Measurements from ENCODE around the gene TCF12.
"Not testable (repeated sequence)": the region's sequence is repeated elsewhere in the genome, so short reads cannot be mapped to it uniquely, and the experiment has no call there.

TCF12 gene

DNA sequence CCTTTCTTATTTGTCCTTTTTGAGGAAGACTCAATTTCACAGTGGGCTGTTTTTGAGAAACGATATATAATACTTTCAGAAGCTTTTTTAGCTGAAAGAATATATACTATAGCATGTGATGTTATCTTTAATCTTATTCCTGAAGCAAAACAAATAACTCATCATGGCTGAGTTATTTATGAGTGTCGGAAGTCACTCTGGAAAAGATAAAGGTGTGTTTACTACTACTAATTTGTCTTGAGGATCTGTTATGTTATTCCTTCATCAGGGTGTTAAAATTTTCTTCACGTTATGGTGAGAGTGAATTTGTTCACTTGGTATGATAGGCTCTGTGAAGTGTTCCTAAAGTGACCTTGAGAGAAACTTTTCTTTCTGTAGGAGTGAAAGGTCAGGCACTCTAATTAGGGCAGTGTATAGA, 4.7 kb downstream of the TCF12 start:
- no peak overlapping the region for H3K4me3 Mint-ChIP-seq
- H3K36me3 Mint-ChIP-seq (ENCODE audit: low read depth), result peaks cover 43% of the 10 kb centered on the region
- H3K27me3 Mint-ChIP-seq (ENCODE audit: low read depth), result no peaks in the 10 kb centered on the region
- H3K9me3 Mint-ChIP-seq, result no peaks in the 10 kb centered on the region
- no peak for DNase-seq (ENCODE audit: low spot score)
- H3K27ac Mint-ChIP-seq, result no peak overlapping the region
- H3K4me1 Mint-ChIP-seq (ENCODE audit: low read depth), result peaks cover 29% of the 10 kb centered on the region

DNA sequence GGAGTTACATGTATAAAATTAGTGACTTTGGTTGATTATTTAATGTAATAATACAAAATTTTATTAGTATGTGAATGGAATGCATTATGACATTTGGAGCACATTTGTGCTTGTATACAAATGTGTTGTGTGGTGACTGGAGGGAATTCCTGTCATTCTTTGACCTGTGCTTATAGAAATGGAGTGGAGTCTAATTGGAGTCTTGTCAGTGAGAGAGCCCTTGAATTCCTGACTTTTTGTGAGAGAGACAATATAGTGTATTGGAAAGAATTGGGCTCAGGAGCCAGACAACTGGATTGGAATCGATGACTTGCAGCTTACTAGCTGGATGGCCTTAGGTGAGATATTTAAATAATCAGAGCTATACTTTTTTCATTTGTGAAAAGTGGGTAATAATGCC, 9.4 kb downstream of the TCF12 start:
- Mint-ChIP-seq H3K4me1 (ENCODE audit: low read depth) (peaks cover 45% of the 10 kb centered on the region), H3K27me3 (ENCODE audit: low read depth) (no peaks in the 10 kb centered on the region)

DNA sequence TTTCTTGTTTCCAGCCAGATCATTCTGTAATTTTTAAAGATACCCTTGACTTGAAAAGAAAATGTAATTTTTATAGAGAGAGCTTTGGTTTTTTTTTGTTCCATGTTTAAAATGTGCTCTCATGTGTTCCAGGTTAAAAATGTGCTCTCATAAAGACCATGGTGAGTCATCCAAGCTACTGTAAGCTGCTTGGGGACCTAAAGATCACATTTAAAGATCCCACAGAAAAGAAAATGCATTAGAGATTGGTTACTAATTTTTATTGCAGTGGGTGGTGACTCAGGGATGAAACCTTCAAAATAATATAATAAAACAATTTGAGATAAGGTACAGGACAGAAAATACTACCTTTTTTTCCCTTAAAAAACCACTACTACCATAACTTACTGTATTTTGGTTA, 11.0 kb downstream of the TCF12 start:
- Mint-ChIP-seq H3K4me3 (no peak overlapping the region), H3K4me1 (ENCODE audit: low read depth) (peaks cover 41% of the 10 kb centered on the region), H3K36me3 (ENCODE audit: low read depth) (peaks cover 40% of the 10 kb centered on the region), H3K9me3 (no peaks in the 10 kb centered on the region), H3K27ac (no peak overlapping the region), H3K27me3 (ENCODE audit: low read depth) (no peaks in the 10 kb centered on the region)
- no peak for DNase-seq (ENCODE audit: low spot score)

More for the DNA sequence above, 9.4 kb downstream of the TCF12 start:
- Mint-ChIP-seq H3K27ac (no peak overlapping the region), H3K9me3 (no peaks in the 10 kb centered on the region), H3K4me3 (no peak overlapping the region), H3K36me3 (ENCODE audit: low read depth) (peaks cover 49% of the 10 kb centered on the region)
- no peak for DNase-seq (ENCODE audit: low spot score)

DNA sequence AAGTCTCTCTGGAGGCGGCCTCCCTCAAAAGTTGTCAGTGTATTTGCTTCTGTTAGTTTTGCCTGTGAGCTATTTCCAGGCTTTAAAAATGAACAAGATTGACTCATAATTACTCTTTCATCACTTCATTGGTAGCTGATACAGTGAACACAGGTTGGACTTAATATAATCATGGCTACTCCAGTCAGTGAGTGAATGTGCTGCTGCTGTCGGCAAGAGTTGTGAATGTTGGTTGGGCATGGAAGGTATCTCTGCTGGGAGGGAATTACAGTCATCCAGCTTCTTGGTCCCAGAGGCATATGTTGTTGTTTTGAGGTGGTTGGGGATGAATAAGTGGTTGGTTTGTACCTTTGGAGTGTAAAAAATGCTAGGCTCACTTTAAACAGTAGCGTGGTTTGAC, 11.5 kb downstream of the TCF12 start:
- Mint-ChIP-seq H3K27ac (no peak overlapping the region), H3K4me1 (ENCODE audit: low read depth) (peaks cover 43% of the 10 kb centered on the region), H3K36me3 (ENCODE audit: low read depth) (peaks cover 37% of the 10 kb centered on the region), H3K27me3 (ENCODE audit: low read depth) (no peaks in the 10 kb centered on the region), H3K4me3 (no peak overlapping the region), H3K9me3 (no peaks in the 10 kb centered on the region)
- no peak for DNase-seq (ENCODE audit: low spot score)

DNA sequence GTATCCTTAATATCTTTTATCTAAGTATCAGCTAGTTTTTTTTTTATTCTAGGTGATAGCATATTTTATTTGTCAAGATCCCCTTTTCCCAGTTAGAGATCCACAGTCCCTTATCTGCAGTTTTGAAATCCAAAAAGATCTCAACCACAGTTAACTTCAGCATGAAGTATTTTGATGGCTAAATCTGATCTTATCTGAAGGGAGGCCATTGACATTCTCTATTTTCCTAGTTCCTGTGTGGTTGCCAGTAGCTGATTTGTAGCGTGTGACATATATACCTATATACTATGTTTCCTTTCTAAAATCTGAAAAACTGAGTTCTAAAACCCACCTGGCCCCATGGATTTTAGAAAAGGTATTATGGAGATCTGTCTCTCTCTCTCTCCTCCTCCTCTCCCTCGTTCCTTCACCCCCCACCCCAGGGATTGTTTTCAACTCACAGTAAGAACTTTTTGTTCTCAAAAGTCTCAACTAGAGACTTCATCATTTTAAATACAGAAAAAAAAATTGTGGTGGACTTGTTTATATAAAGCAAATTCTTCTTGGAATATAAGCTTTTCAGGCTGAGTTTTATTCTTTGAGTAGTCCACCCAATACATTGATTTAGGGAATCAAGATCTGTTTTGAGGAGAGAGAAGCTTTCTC, 12.3 kb downstream of the TCF12 start:
- DNase-seq (ENCODE audit: low spot score), result no peak
- peak overlapping the region; percentile 3 for H3K4me3 Mint-ChIP-seq
- peaks cover 39% of the 10 kb centered on the region for H3K36me3 Mint-ChIP-seq (ENCODE audit: low read depth)
- H3K4me1 Mint-ChIP-seq (ENCODE audit: low read depth), result peaks cover 41% of the 10 kb centered on the region
- no peaks in the 10 kb centered on the region for H3K27me3 Mint-ChIP-seq (ENCODE audit: low read depth)
- no peaks in the 10 kb centered on the region for H3K9me3 Mint-ChIP-seq
- H3K27ac Mint-ChIP-seq, result no peak overlapping the region

DNA sequence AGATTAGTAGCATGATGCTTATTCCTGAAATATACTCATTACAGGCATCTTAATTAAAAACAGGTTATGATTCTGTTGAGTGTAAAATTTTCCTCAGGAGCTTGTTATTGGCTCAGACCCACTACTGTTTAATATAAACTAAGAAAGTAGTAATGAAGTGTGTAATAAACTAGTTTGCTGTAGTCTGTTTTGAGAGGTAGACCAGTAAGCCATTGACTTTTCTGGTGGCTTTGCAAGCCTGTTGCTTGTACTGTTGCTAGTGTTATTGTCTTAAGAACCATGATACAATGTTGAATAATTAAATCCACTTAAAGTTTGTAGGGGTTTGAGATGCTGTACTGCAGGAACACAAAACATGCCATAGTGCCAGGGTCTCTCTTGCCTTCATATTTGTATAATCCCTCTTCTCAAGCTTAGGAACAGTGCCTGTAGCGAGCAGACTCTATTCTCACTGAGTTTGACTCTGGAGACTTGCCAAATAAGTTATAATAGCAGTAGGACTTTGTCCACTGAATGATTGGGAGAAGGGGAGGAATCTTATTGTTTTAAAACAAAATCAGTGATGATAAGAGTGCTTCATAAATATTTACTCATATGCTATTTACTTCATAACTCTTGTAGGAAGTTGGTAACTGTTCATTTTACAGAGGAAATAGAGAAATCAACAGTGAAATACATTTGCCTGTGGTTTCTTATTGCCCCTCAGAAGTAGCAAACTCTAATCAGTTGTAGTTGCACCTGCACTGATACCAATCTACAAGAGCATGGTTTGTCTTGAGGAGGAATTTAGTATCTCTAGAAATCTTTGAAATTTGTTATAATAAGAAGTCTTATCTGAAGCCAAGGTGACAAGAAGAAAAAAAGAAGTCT, 13.4 kb downstream of the TCF12 start:
- Mint-ChIP-seq H3K4me3 (peak overlapping the region; percentile 25), H3K9me3 (no peaks in the 10 kb centered on the region), H3K27ac (peak overlapping the region; percentile 42), H3K27me3 (ENCODE audit: low read depth) (no peaks in the 10 kb centered on the region), H3K36me3 (ENCODE audit: low read depth) (peaks cover 42% of the 10 kb centered on the region), H3K4me1 (ENCODE audit: low read depth) (peaks cover 40% of the 10 kb centered on the region)
- no peak for DNase-seq (ENCODE audit: low spot score)

DNA sequence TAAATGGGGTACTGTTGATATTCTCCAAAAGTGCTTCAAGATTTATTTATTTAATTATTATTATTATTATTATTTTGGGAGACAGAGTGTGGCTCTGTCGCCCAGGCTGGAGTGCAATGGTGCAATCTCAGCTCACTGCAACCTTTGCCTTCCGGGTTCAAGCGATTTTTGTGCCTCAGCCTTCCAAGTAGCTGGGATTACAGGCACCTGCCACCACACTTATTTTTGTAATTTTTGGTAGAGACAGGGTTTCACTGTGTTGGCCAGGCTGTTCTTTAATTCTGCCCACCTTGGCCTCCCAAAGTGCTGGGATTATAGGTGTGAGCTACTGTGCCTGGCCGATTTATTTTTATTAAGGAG, 14.0 kb downstream of the TCF12 start:
- Mint-ChIP-seq H3K36me3 (ENCODE audit: low read depth) (peaks cover 46% of the 10 kb centered on the region), H3K4me1 (ENCODE audit: low read depth) (peaks cover 41% of the 10 kb centered on the region)
- DNase-seq (ENCODE audit: low spot score); H3K4me3 Mint-ChIP-seq; H3K27me3 Mint-ChIP-seq (ENCODE audit: low read depth); H3K9me3 Mint-ChIP-seq; H3K27ac Mint-ChIP-seq: not testable (repeated sequence)

DNA sequence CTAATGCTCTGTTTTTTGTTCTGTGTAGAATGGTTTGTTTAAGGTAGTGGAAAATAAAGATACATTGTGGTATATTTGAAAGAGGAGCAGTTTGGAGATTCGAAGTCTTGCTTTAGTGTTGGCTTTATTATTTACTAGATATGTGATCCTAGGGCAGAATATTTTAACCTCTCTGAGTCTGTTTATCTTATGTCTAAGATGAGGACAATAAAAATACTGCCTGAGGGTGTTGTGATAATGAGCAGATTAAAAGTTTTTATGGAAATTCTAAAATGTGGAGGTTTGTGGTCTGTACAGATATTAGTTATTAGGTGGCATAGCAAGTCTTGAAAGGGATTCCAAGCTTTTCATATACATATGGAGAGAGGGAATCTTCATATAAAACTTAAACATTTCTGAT, 15.0 kb downstream of the TCF12 start:
- Mint-ChIP-seq H3K36me3 (ENCODE audit: low read depth) (peaks cover 42% of the 10 kb centered on the region), H3K4me1 (ENCODE audit: low read depth) (peaks cover 40% of the 10 kb centered on the region), H3K27me3 (ENCODE audit: low read depth) (no peaks in the 10 kb centered on the region), H3K9me3 (no peaks in the 10 kb centered on the region), H3K27ac (no peak overlapping the region), H3K4me3 (no peak overlapping the region)
- no peak for DNase-seq (ENCODE audit: low spot score)

DNA sequence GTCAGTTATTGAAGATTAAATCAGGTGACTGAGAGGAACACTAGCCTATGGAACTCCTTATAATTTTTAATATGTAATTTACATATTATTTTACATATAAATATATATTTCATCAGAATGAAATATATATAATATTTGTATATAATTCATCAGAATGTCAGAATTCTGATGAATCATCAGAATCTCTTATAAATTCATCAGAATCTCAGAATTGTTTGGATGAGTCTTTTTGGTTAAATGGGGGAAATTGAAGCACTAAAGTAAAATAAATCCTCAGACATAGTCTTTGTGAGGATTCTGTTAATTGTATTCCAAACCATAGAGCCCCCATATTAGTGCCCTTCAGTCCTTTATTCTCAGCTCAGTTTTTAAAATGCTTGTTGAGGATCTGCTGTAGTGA, 15.4 kb downstream of the TCF12 start:
- H3K36me3 Mint-ChIP-seq (ENCODE audit: low read depth), result peaks cover 42% of the 10 kb centered on the region
- no peaks in the 10 kb centered on the region for H3K27me3 Mint-ChIP-seq (ENCODE audit: low read depth)
- no peaks in the 10 kb centered on the region for H3K9me3 Mint-ChIP-seq
- no peak for DNase-seq (ENCODE audit: low spot score)
- H3K27ac Mint-ChIP-seq, result no peak overlapping the region
- H3K4me3 Mint-ChIP-seq, result no peak overlapping the region
- peaks cover 40% of the 10 kb centered on the region for H3K4me1 Mint-ChIP-seq (ENCODE audit: low read depth)

DNA sequence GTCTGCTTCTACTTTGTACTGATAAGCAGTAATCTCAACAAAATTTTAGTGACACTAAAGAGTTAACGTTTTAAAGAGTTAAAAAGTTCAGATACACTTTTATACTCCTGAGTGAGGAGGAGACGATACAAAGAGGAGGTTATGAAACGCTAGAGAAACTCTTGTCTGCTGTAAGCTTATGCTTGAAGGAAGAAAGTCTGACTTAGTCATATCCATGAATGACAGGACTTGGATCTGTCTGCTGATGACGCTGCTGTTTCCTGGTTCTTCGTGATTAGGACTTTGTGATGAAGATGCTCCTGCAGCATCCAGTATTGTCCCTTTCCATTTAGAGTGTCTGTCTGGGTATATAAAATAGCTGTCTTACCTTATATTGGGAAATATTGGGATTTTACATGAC, 15.8 kb downstream of the TCF12 start:
- peaks cover 38% of the 10 kb centered on the region for H3K4me1 Mint-ChIP-seq (ENCODE audit: low read depth)
- H3K36me3 Mint-ChIP-seq (ENCODE audit: low read depth), result peaks cover 42% of the 10 kb centered on the region
- no peaks in the 10 kb centered on the region for H3K27me3 Mint-ChIP-seq (ENCODE audit: low read depth)
- H3K9me3 Mint-ChIP-seq, result no peaks in the 10 kb centered on the region
- H3K4me3 Mint-ChIP-seq, result no peak overlapping the region
- H3K27ac Mint-ChIP-seq, result no peak overlapping the region
- no peak for DNase-seq (ENCODE audit: low spot score)

DNA sequence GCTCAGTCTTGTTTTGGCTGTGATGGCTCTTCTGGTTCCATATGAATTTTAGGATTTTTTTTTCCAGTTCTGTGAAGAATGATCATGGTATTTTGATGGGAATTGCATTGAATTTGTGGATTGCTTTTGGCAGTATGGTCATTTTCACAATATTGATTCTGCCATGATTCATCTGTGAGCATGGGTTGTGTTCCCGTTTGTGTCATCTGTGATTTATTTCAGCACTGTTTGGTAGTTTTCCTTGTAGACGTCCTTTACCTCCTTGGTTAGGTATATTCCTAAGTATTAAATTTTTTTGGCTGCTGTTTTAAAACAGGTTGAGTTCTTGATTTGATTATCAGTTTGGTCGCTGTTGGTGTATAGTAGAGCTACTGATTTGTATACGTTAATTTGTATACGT, 18.5 kb downstream of the TCF12 start:
- peaks cover 16% of the 10 kb centered on the region for H3K4me1 Mint-ChIP-seq (ENCODE audit: low read depth)
- H3K36me3 Mint-ChIP-seq (ENCODE audit: low read depth), result peaks cover 28% of the 10 kb centered on the region
- H3K27ac Mint-ChIP-seq, result no peak overlapping the region
- no peak for DNase-seq (ENCODE audit: low spot score)
- H3K9me3 Mint-ChIP-seq, result no peaks in the 10 kb centered on the region
- H3K27me3 Mint-ChIP-seq (ENCODE audit: low read depth), result no peaks in the 10 kb centered on the region
- H3K4me3 Mint-ChIP-seq, result no peak overlapping the region

DNA sequence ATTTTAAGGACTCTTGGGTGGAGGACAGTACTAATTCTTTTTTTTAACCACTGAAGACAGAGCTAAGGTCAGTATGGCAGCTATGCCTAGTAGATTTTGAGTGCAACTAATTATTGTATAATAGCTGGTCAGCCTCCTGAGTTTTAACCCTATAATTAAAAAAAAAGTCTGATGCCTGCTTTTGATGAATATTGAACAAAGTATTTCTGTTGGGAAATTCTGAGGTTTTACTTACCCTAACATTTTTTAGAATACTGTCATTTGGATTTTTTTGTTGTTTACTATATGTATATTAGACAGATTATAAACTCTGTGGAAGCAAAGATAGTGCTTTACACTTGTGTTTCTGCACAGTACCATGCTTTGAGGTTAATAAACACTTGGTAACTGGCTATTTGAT, 20.8 kb downstream of the TCF12 start:
- Mint-ChIP-seq H3K36me3 (ENCODE audit: low read depth) (peaks cover 24% of the 10 kb centered on the region), H3K27ac (no peak overlapping the region), H3K27me3 (ENCODE audit: low read depth) (no peaks in the 10 kb centered on the region), H3K4me3 (no peak overlapping the region), H3K4me1 (ENCODE audit: low read depth) (peaks cover 9% of the 10 kb centered on the region), H3K9me3 (no peaks in the 10 kb centered on the region)
- DNase-seq (ENCODE audit: low spot score), result no peak

DNA sequence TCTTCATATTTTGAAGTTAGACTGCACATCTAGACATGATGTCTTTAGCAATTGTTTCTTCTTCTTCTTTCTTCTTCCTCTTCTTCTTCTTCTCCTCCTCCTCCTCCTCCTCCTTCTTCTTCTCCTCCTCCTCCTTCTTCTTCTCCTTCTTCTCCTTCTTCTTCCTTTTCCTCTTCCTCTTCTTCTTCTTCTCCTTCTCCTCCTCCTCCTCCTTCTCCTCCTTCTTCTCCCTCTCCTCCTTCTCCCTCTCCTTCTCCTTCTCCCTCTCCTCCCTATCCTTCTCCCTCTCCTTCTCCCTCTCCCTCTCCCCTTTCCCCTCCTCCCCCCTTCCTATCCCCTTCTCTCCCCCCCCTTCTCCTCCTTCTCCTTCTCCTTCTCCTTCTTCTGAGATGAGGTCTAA, 21.9 kb downstream of the TCF12 start:
- H3K9me3 Mint-ChIP-seq, result peaks cover 9% of the 10 kb centered on the region
- peaks cover 7% of the 10 kb centered on the region for H3K4me1 Mint-ChIP-seq (ENCODE audit: low read depth)
- no peak overlapping the region for H3K4me3 Mint-ChIP-seq
- no peak for DNase-seq (ENCODE audit: low spot score)
- H3K36me3 Mint-ChIP-seq (ENCODE audit: low read depth), result peaks cover 24% of the 10 kb centered on the region
- H3K27me3 Mint-ChIP-seq (ENCODE audit: low read depth), result no peaks in the 10 kb centered on the region
- no peak overlapping the region for H3K27ac Mint-ChIP-seq

DNA sequence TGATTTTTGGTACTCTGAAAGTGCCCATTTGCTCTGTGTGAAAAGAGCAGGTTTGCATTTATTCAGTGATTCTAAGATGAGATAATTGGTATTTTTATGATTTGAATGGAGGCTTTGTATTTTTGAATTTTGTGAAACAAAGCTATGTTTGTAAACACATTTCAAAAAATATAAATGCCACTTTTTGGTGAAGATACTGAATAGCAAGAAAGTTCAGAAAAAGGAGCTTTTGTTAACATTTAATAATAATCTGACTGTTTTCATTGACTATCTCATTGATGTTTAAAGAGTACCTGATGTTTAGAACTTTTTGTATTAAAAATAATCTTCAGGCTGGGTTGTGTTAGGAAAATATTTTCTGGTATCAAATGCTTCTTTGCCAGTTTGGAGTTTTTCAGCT, 23.7 kb downstream of the TCF12 start:
- H3K9me3 Mint-ChIP-seq, result peaks cover 18% of the 10 kb centered on the region
- no peaks in the 10 kb centered on the region for H3K27me3 Mint-ChIP-seq (ENCODE audit: low read depth)
- peaks cover 5% of the 10 kb centered on the region for H3K4me1 Mint-ChIP-seq (ENCODE audit: low read depth)
- no peak overlapping the region for H3K27ac Mint-ChIP-seq
- peaks cover 20% of the 10 kb centered on the region for H3K36me3 Mint-ChIP-seq (ENCODE audit: low read depth)
- no peak for DNase-seq (ENCODE audit: low spot score)
- H3K4me3 Mint-ChIP-seq, result no peak overlapping the region

Measured in T-helper 2 cell treated with Interferon-gamma antibody and Interleukin-4, amounts not matched to agents 5 μg/mL and 100 μg/mL, for 36 hours (primary cell).